H1 (cell line): ENCODE measurements around the gene RNASE1. TPM values are rescaled to one million over a fixed set of nuclear protein-coding genes. Genes with fewer than 3 reads are reported as not detected.
"Not testable (repeated sequence)": the region's sequence is repeated elsewhere in the genome, so short reads cannot be mapped to it uniquely, and the experiment has no call there.

Experiments used
- CTCF ChIA-PET: fragments of 300-600 bp; sonication (Branson Sonifier 250); formaldehyde crosslinking; loops from one replicate; lab custom pipeline; 2021; ENCODE audit not compliant: partially characterized antibody; lab: Charles Lee
- POLR2A ChIA-PET: fragments of 300-600 bp; sonication (Branson Sonifier 250); formaldehyde crosslinking; loops from one replicate; lab custom pipeline; 2021; ENCODE audit warnings: inconsistent platforms; ENCODE audit not compliant: partially characterized antibody; lab: Charles Lee
- DNase-seq, 2 experiments: peaks; one replicate each; pipeline versions ENCODE4 v3.0.0 to v3.0.0-alpha.2; 2010 to 2022; ENCODE audit warnings: low spot score in 2 of 2, low read depth in 1 of 2, mixed read lengths in 1 of 2
- FAIRE-seq: peaks from 2 replicates; lab custom pipeline; 2011; peaks lifted over from hg19 to GRCh38; lab: Jason Lieb, UNC
- H2AFZ ChIP-seq: 2 replicates; pipeline ENCODE4 v1.8.1; 2012; ENCODE audit warnings: low read length, inconsistent platforms
- H2AK5ac ChIP-seq: 2 replicates; pipeline ENCODE4 v1.6.1; 2013; ENCODE audit warnings: low read depth, low read length
- H2BK120ac ChIP-seq: replicated peaks from 2 replicates; pipeline ENCODE3; 2013; ENCODE audit warnings: low read depth, low read length, inconsistent platforms
- H2BK12ac ChIP-seq: 2 replicates; pipeline ENCODE4 v1.6.1; 2013; ENCODE audit warnings: low read depth, low read length
- H2BK15ac ChIP-seq: 2 replicates; pipeline ENCODE4 v1.6.1; 2013; ENCODE audit warnings: low read length
- H2BK20ac ChIP-seq: 2 replicates; pipeline ENCODE4 v1.6.1; 2013; ENCODE audit warnings: low read length
- H2BK5ac ChIP-seq: 2 replicates; pipeline ENCODE4 v1.6.1; 2013; ENCODE audit warnings: low read depth, low read length
- H3K14ac ChIP-seq: 2 replicates; pipeline ENCODE4 v1.6.1; 2013; ENCODE audit warnings: inconsistent platforms; ENCODE audit not compliant: insufficient read length
- H3K18ac ChIP-seq: 2 replicates; pipeline ENCODE4 v1.6.1; 2013; ENCODE audit warnings: low read length; ENCODE audit errors: extremely low read depth
- H3K23ac ChIP-seq: 2 replicates; pipeline ENCODE4 v1.6.1; 2013; ENCODE audit warnings: inconsistent platforms; ENCODE audit not compliant: insufficient read length
- H3K23me2 ChIP-seq: 2 replicates; pipeline ENCODE4 v1.6.1; 2013; ENCODE audit warnings: low read depth, low read length
- H3K27ac ChIP-seq: 2 replicates; pipeline ENCODE4 v1.6.1; 2011; ENCODE audit warnings: low read depth, low read length, inconsistent platforms
- H3K27me3 ChIP-seq, 4 experiments: replicated peaks in 1 of 4; 1 replicate in 1 of 4; 2 replicates in 3 of 4; pipeline versions ENCODE4 v1.6.1 to v1.8.1; 2011 to 2013; ENCODE audit warnings: low read length in 3 of 4, mild to moderate bottlenecking in 3 of 4, inconsistent platforms in 2 of 4, mixed read lengths in 2 of 4, moderate library complexity in 1 of 4; ENCODE audit not compliant: control insufficient read depth in 3 of 4, insufficient read depth in 3 of 4; ENCODE audit errors: extremely low read depth in 1 of 4
- H3K36me3 ChIP-seq, 4 experiments: 2 replicates each; pipeline versions ENCODE4 v1.6.1 to v1.8.1; 2011 to 2013; ENCODE audit warnings: mild to moderate bottlenecking in 4 of 4, low read length in 3 of 4, moderate library complexity in 2 of 4, control low read depth in 1 of 4, inconsistent platforms in 1 of 4; ENCODE audit not compliant: insufficient read depth in 4 of 4, control insufficient read depth in 2 of 4
- H3K4ac ChIP-seq: replicated peaks from 2 replicates; pipeline ENCODE3; 2013; ENCODE audit warnings: low read length, low read depth, mixed read lengths, inconsistent platforms; ENCODE audit not compliant: insufficient read length
- H3K4me1 ChIP-seq, 4 experiments: replicated peaks in 1 of 4; 1 replicate in 1 of 4; 2 replicates in 3 of 4; pipeline versions ENCODE4 v1.6.1 to v1.8.1; 2011 to 2013; ENCODE audit warnings: low read length in 3 of 4, inconsistent platforms in 2 of 4, mixed read lengths in 1 of 4; ENCODE audit not compliant: insufficient read depth in 4 of 4, control insufficient read depth in 3 of 4
- H3K4me2 ChIP-seq, 2 experiments: 2 replicates each; pipeline versions ENCODE4 v1.6.1 to v1.8.1; 2011 to 2013; ENCODE audit warnings: low read depth in 2 of 2, low read length in 2 of 2, control low read depth in 1 of 2, inconsistent platforms in 1 of 2, mild to moderate bottlenecking in 1 of 2; ENCODE audit not compliant: insufficient read depth in 1 of 2
- H3K4me3 ChIP-seq, 4 experiments: fragments of 200-600, 300-600 bp in 1 of 4; sonication (generic), shearing (Covaris generic), sonication (Bioruptor Twin) in 1 of 4; 2 replicates each; pipeline versions ENCODE4 v1.5.1 to v1.8.1; 2011 to 2016; ENCODE audit warnings: low read length in 4 of 4, low read depth in 3 of 4, control low read depth in 2 of 4, inconsistent platforms in 2 of 4, mild to moderate bottlenecking in 2 of 4, mixed read lengths in 1 of 4, moderate library complexity in 1 of 4; ENCODE audit not compliant: insufficient read depth in 2 of 4; ENCODE audit errors: extremely low read depth in 1 of 4
- H3K56ac ChIP-seq: replicated peaks from 2 replicates; pipeline ENCODE3; 2013; ENCODE audit warnings: low read depth, mild to moderate bottlenecking, mixed read lengths, low read length, inconsistent platforms; ENCODE audit not compliant: insufficient read length
- H3K79me1 ChIP-seq: 2 replicates; pipeline ENCODE4 v1.6.1; 2013; ENCODE audit warnings: low read depth, low read length, control low read depth
- H3K79me2 ChIP-seq, 2 experiments: 2 replicates each; pipeline versions ENCODE4 v1.6.1 to v1.8.1; 2012 to 2013; ENCODE audit warnings: low read length in 2 of 2, mild to moderate bottlenecking in 2 of 2, inconsistent platforms in 1 of 2; ENCODE audit not compliant: insufficient read depth in 2 of 2, control insufficient read depth in 1 of 2
- H3K9ac ChIP-seq, 4 experiments: replicated peaks in 1 of 4; 1 replicate in 1 of 4; 2 replicates in 3 of 4; pipeline versions ENCODE4 v1.6.1 to v1.8.1; 2011 to 2013; ENCODE audit warnings: low read depth in 3 of 4, low read length in 3 of 4, control low read depth in 2 of 4, mild to moderate bottlenecking in 2 of 4, moderate library complexity in 2 of 4, inconsistent platforms in 1 of 4; ENCODE audit errors: extremely low read depth in 1 of 4
- H3K9me3 ChIP-seq, 2 experiments: 2 replicates each; pipeline versions ENCODE4 v1.6.1 to v1.8.1; 2012 to 2013; ENCODE audit warnings: mild to moderate bottlenecking in 2 of 2, moderate library complexity in 2 of 2, control low read depth in 1 of 2, inconsistent platforms in 1 of 2, low read depth in 1 of 2, low read length in 1 of 2, mixed read lengths in 1 of 2; ENCODE audit not compliant: insufficient read depth in 2 of 2
- H4K20me1 ChIP-seq, 2 experiments: replicated peaks in 1 of 2; 2 replicates each; pipeline versions ENCODE3 to v1.8.1; 2011 to 2013; ENCODE audit warnings: inconsistent platforms in 2 of 2, low read length in 2 of 2, mild to moderate bottlenecking in 1 of 2; ENCODE audit not compliant: insufficient read depth in 2 of 2, control insufficient read depth in 1 of 2
- H4K5ac ChIP-seq: 2 replicates; pipeline ENCODE4 v1.6.1; 2013; ENCODE audit warnings: low read length, low read depth, mixed read lengths, inconsistent platforms; ENCODE audit not compliant: insufficient read length
- H4K8ac ChIP-seq: 2 replicates; pipeline ENCODE4 v1.8.0; 2013; ENCODE audit warnings: mild to moderate bottlenecking, moderate library complexity, low read length, inconsistent platforms; ENCODE audit not compliant: insufficient read depth; ENCODE audit errors: extremely low read depth
- H4K91ac ChIP-seq: replicated peaks from 2 replicates; pipeline ENCODE3; 2013; ENCODE audit warnings: low read length, mixed read lengths, inconsistent platforms; ENCODE audit not compliant: insufficient read length
- ATF3 ChIP-seq: IDR thresholded peaks from 2 replicates; pipeline ENCODE4 v1.6.1; 2011; ENCODE audit warnings: low read depth, mild to moderate bottlenecking, low read length; ENCODE audit not compliant: insufficient read depth
- CHD2 ChIP-seq: IDR thresholded peaks from 2 replicates; pipeline ENCODE4 v1.6.1; 2012; ENCODE audit warnings: low read length, improper control_type of control experiment
- E2F6 ChIP-seq: IDR thresholded peaks from 2 replicates; pipeline ENCODE4 v1.6.1; 2012; ENCODE audit warnings: inconsistent platforms
- POLR2A ChIP-seq, 2 experiments: IDR thresholded peaks; 1 replicate in 1 of 2; 2 replicates in 1 of 2; pipeline ENCODE4 v1.6.1; 2011; ENCODE audit warnings: low read depth in 2 of 2, low read length in 2 of 2, mild to moderate bottlenecking in 2 of 2; ENCODE audit errors: control extremely low read depth in 1 of 2
- RAD21 ChIP-seq, 2 experiments: IDR thresholded peaks in 1 of 2; conservative IDR thresholded peaks in 1 of 2; 2 replicates each; pipeline ENCODE4 v1.6.1; 2011; ENCODE audit warnings: low read depth in 2 of 2, low read length in 2 of 2, improper control_type of control experiment in 1 of 2, inconsistent platforms in 1 of 2, mild to moderate bottlenecking in 1 of 2, moderate library complexity in 1 of 2
- SP1 ChIP-seq: IDR thresholded peaks from 2 replicates; pipeline ENCODE4 v1.6.1; 2011; ENCODE audit warnings: low read depth, low read length
- TAF1 ChIP-seq: IDR thresholded peaks from 2 replicates; pipeline ENCODE4 v1.6.1; 2011; ENCODE audit warnings: mild to moderate bottlenecking, low read depth, low read length
- TAF7 ChIP-seq: optimal IDR thresholded peaks from 2 replicates; pipeline ENCODE3; 2011; ENCODE audit warnings: low read depth, mild to moderate bottlenecking, inconsistent platforms, low read length, moderate library complexity, borderline replicate concordance
- TBP ChIP-seq: IDR thresholded peaks from 2 replicates; pipeline ENCODE4 v1.6.1; 2011; ENCODE audit warnings: low read depth, low read length, improper control_type of control experiment
- WGBS, 2 experiments: shearing (Covaris generic) in 1 of 2; methylation state at CpG; one replicate each; pipeline versions ENCODE4 v1.1.6 to v1.1.7; 2013 to 2015; ENCODE audit warnings: low lambda C conversion rate in 2 of 2, mixed read lengths in 2 of 2, inconsistent platforms in 1 of 2, low coverage in 1 of 2, missing lambda C conversion rate in 1 of 2; ENCODE audit not compliant: insufficient replicate concordance in 2 of 2, insufficient coverage in 1 of 2, insufficient read length in 1 of 2; ENCODE audit errors: extremely low coverage in 1 of 2, missing lambda C conversion rate in 1 of 2; 5-methylcytosine and 5-hydroxymethylcytosine counted together
- polyA plus RNA-seq, 7 experiments: library from polyadenylated mRNA; depleted of rRNA in 3 of 7; stranded (reverse) in 5 of 7; unstranded in 2 of 7; fragments of >200 nt in 5 of 7; fragments of 200-250 nt in 2 of 7; gene quantifications; 1 replicate in 5 of 7; 2 replicates in 1 of 7; 4 replicates in 1 of 7; pipeline versions ENCODE4 v1.2.1 to v1.2.3, GENCODE V29; 2011 to 2013; ENCODE audit warnings: missing spikeins in 2 of 7, mixed read lengths in 2 of 7
- total RNA-seq: library from RNA; stranded (reverse); fragmentation: NEBNext Ultra II Directional; extraction: Animal tissue kit (Norgen Biotek cat#: 25700); gene quantifications from 2 replicates; pipeline ENCODE4 v1.2.1, GENCODE V29; 2021

RNASE1 gene
- total and polyA plus RNA-seq, 2 of the 8 experiments (the other 6 are each of a cell fraction or from before 2014, with no cell fraction given): 2.2 to 13.4 TPM

- Histone ChIP-seq H3K4ac (peak overlapping the region; percentile 21), H3K4me2 (peak overlapping the region; percentile 67 to 84), H3K27ac (peak overlapping the region; percentile 49; the same call in 1 of the 2 replicates), H2BK12ac (peak overlapping the region; percentile 95; the same call in 1 of the 2 replicates), H2AK5ac (peak overlapping the region; percentile 82; the same call in 1 of the 2 replicates), H3K9ac (peak overlapping the region; percentile 58 to 88 (median 68)), H3K18ac (peak overlapping the region; percentile 48; the same call in 1 of the 2 replicates), H3K36me3 (peaks cover 0 to 15% (median 3%) of the 10 kb centered on the region in 4 experiments; a peak in 3 of 8 replicates), H2BK5ac (peak overlapping the region; percentile 87; the same call in 1 of the 2 replicates), H4K5ac (peak overlapping the region; percentile 5), H2AFZ (0 out of 2 replicates have a peak overlapping the region, but pooled peaks have one; percentile 57), H3K79me2 (peaks cover 0 to 27% of the 10 kb centered on the region in 2 experiments; a peak in 2 of 4 replicates), H3K4me3 (peak overlapping the region; percentile 76 to 89 (median 85); a peak in 7 of 8 replicates)
- H3K27me3 ChIP-seq, H3K4me1 ChIP-seq, FAIRE-seq, H2BK120ac ChIP-seq, H4K20me1 ChIP-seq, H3K23me2 ChIP-seq, H4K8ac ChIP-seq, CTCF ChIA-PET, H3K56ac ChIP-seq, H2BK20ac ChIP-seq, H2BK15ac ChIP-seq, H3K79me1 ChIP-seq, H4K91ac ChIP-seq, H3K9me3 ChIP-seq, POLR2A ChIA-PET, H3K23ac ChIP-seq, H3K14ac ChIP-seq: not testable (repeated sequence)
- WGBS, 2 experiments: 10% methylated on average over 11 of the region's 11 CpGs; no CpG with 5 or more reads in 1 of the 2 experiments
- DNase-seq: peak in 1 of 2 experiments; percentile 92
- TF ChIP-seq RAD21 (IDR thresholded peaks at IDR 0.05 in 1 of 2, conservative IDR thresholded peaks at IDR 0.05 in 1 of 2; ENCODE audit: low read depth in 2 of 2, low read length in 2 of 2) (peak; percentile 54 to 74), TBP (peak; percentile 47; the same call in 1 of the 2 replicates), TAF7 (peak; percentile 39), E2F6 (peak; percentile 62; the same call in 1 of the 2 replicates), SP1 (peak; percentile 71; the same call in 1 of the 2 replicates), POLR2A (IDR thresholded peaks at IDR 0.05; ENCODE audit: control extremely low read depth in 1 of 2, low read depth in 2 of 2, low read length in 2 of 2) (peak in 1 of 2 experiments; percentile 36; a peak in 1 of 3 replicates), CHD2 (0 out of 2 replicates have a peak, but pooled peaks have one; percentile 30), ATF3 (peak; percentile 27; the same call in 1 of the 2 replicates), TAF1 (peak; percentile 61; the same call in 1 of the 2 replicates)
These were observed 25.5 kb upstream of the RNASE1 start for GRCh38 chr14:20828024-20828694.
